RKO (cell line): ENCODE data around the gene RHOJ.
"Not testable (repeated sequence)": the region's sequence is repeated elsewhere in the genome, so short reads cannot be mapped to it uniquely, and the experiment has no call there.

Experiments
- DNase-seq: peaks from one replicate; pipeline ENCODE4 v3.0.0-alpha.2; 2016; ENCODE audit warnings: low spot score

The RHOJ gene

DNA sequence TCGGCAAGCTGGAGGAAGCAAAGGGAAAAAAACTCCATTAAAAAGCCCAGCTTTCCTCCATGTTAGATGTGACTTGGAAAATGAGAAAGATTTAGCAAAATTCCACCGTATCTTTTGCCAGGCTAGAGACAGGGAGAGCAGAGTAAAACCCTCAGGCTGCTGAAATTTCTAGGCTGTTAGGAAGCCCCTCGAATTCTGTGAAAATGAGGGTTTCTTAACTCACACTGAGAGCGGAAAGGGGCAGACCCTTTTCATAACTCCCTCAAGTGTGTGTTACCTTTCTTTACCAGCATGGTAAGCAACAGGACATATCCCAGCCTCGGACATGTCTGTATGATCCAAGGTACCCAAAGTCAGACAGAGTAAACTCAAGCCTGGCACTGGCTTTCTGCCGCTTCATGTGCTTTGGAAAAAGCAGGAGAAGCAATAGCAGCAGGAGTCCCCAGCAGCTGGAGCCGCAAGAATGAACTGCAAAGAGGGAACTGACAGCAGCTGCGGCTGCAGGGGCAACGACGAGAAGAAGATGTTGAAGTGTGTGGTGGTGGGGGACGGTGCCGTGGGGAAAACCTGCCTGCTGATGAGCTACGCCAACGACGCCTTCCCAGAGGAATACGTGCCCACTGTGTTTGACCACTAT lies at the start of gene RHOJ:
TSS of gene RHOJ (plus strand) at position 37 of the 637 bp plus-strand sequence. CDS start at position 464, 427 bp downstream.
- no peak for DNase-seq

- DNase-seq, result no peak
Observed at GRCh38 chr14:63155511-63156185, 48.6 kb upstream of the RHOJ start.

DNA sequence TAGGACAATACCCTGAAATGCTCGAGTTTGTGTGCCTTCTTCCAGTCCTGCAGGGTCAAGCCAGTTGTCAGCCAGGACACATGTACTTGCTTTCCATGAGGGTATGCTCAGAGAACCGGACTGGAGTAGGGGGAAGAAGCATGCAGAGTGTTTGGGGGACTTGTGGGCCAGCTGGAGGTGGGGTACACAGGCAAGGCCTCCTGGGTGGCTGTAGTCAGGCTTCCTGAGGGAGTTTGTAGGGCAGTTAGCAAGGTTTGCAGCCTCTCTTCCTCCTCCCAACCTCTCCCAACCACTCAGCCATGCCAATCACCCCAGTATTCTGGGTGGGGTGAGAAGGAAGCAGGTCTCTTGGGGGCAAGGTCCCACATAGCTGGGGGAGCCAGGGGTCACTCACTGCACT lies 47.0 kb upstream of the RHOJ start:
- DNase-seq, result no peak

- DNase-seq, result no peak
Observed at GRCh38 chr14:63163306-63163705, 40.9 kb upstream of the RHOJ start.

GRCh38 chr14:63164108-63164683 lies 40.0 kb upstream of the RHOJ start:
- DNase-seq, result no peak

- DNase-seq, result not testable (repeated sequence)
Observed at GRCh38 chr14:63165267-63165666, 39.0 kb upstream of the RHOJ start.

DNA sequence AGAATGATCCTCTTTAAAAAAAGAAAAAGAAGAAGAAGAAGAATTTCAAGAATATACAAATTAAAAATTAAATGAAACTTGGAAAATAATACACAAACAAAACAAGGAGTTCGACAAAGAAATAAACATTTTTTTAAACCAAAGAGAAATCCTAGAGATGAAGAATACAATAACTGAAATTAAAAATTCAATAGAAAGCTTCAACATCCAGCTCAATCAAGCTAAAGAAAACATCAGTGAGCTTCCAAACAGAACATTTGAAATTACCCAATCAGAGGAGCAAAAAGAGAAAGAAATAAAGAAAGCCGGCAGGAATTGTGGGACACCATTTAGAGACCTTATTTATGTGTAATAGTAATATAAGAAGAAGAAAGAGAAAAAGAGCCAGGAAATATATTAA lies 37.2 kb upstream of the RHOJ start:
- DNase-seq, result no peak

DNA sequence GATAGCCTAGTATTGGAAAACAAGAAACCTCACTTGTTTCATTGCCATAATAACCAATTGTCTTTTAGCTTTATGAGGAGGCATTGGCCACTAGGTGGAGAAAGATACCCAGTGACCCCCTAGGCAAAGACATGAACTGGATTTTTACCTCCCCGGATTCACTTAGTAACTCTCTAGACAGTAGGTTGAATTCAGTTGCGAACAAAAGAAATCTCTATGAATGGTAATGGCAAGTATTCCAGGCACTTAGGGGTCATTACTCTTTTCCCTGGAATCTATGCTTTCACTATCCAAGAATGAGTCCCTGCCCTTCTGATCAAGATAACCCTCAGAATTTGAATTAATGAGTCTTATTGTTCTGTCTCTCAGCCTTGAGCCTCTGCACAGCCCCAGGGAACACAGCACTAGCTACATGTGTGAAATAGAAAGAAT lies 29.5 kb upstream of the RHOJ start:
- DNase-seq, result peak; percentile 55

- no peak for DNase-seq
Observed at GRCh38 chr14:63175531-63175930, 28.7 kb upstream of the RHOJ start.

GRCh38 chr14:63178912-63179311 lies 25.3 kb upstream of the RHOJ start:
- DNase-seq, result no peak

GRCh38 chr14:63179383-63179782 lies 24.9 kb upstream of the RHOJ start:
- DNase-seq, result no peak

GRCh38 chr14:63180011-63180410 lies 24.2 kb upstream of the RHOJ start:
- DNase-seq, result no peak

DNA sequence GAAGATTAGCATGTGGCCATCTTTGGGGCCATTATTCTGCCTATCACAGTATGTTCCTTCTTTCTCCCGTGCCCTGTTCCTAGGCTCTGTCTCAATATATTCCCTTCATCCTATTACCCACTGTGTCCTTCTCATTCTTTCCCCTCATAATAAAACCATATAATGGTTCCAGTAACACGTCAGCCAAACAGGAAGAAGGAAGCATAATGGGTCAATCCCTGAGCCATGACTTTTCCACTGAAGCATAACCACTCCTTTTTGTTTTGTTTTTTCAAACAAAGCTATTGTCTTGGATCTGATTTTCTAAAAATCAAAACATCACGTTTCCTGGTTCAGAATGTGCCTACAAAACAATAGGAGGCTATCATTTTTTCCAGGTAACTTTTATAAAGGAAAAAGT lies 21.3 kb upstream of the RHOJ start:
- DNase-seq, result no peak

- DNase-seq, result no peak
Observed at GRCh38 chr14:63186453-63186852, 17.8 kb upstream of the RHOJ start.

DNA sequence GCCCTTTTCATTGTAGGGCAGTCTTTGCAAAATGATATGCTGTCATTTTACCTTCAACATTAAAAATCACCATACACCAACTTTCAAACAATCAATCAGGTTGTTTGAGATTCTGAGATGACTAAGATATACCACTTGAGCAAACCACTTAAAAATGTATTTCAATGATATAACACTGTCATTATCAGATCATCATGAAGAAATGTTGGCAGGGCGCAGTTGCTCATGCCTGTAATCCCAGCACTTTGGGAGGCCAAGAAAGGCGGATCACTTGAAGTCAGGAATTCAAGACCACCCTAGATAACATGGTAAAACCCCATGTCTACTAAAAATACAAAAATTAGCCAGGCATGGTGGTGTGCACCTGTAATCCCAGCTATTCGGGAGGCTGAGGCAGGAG lies 13.0 kb upstream of the RHOJ start:
- no peak for DNase-seq

- peak; percentile 11 for DNase-seq
Observed at GRCh38 chr14:63192085-63192484, 12.2 kb upstream of the RHOJ start.

- DNase-seq, result no peak
Observed at GRCh38 chr14:63193236-63193635, 11.0 kb upstream of the RHOJ start.

DNA sequence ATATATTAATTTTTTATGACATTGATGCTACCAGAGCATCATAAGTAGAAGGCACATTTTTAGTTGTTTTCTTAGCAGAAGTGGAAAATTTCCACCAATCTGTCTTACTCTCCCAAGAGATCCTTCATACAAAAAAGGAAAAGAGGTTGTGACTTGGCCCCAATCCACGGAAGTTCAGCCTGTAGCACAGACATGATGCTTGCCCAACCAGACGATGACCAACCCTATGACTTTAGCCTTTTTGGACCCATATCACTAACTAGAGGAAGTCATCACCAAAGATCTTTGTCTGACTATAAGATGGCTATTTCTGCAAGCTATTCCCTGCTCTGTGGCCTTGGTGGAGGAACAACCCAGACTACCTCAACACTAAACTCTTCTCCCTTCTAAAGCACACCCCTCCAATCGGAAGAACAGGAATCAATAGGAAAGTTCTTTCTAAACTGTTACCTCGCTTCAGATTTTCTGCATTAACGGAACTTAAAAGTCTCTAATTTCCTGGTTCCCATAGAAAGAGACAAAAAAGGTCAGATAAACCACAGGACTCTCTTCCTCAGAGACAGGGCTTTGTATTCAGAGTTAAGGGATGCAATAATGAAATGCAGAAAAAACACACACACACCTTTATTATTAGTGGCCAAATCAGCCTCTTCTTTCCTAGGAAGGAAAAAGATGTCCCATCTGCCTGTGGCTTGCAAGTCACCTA lies 4.1 kb upstream of the RHOJ start:
- DNase-seq, result no peak

GRCh38 chr14:63200767-63201166 lies 3.5 kb upstream of the RHOJ start:
- no peak for DNase-seq

DNA sequence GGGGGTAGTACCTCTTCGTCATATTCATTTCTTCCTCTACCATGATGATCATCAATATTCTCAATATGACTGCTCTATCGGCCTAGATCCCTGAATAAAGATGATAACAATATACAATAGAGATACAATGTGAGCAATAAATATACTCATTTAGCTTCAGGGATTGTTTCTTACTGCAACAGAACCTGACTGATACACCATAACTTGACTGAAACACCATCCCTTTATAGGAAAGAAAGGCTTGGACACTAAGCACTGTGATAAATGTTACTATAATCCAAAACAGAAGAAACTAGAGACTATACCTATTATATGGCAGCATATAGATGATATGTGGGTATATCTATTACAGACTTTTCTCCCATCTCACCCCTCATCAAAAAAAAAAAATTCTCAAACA lies 1.2 kb upstream of the RHOJ start:
- no peak for DNase-seq

GRCh38 chr14:63203618-63204406 lies 431 bp upstream of the RHOJ start:
- DNase-seq, result peak; percentile 65

DNA sequence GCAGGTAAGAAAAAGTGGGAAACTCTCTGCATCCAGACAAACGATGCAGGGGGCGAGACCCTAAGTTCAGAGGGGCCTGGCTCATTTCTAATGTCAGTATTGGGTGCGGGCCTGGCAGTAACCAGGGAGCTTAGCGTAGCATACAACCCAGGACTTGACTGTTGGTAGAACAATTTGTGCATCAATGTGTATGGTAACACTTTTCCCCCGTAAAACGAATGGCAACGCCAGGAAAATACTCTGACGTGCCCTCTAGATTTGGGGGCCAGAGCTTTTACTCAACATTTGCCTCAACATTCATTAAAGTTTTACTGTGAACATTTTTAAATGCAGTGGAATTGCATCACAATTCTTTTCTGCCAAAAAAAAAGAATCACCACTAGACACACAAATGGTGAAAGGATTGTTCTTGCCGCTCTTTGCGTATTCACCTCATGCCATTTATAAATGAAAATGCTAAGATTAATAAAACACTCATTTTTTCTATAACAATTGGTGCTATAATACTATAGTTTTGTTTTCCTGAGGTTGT lies 867 bp downstream of the RHOJ start:
- no peak for DNase-seq
